ENCODE data around the gene NPM1. TPM values are rescaled to one million over a fixed set of nuclear protein-coding genes. Genes with fewer than 3 reads are reported as not detected.
A peak's percentile ranks its signal among the peaks of the same experiment; 100 is the strongest.

NPM1 gene
- total RNA-seq, 1 experiment from 2014 or later = 3,122 TPM

- peak overlapping the region in 1 of 3 experiments; percentile 53; a peak in 1 of 7 replicates for H3K27ac Mint-ChIP-seq
- H3K23me2 ChIP-seq (ENCODE audit: insufficient read length, low read depth, low read length, poor library complexity, severe bottlenecking) = no peaks in the 10 kb centered on the region
- H4K91ac ChIP-seq (ENCODE audit: insufficient read length, low read depth, low read length) = no peak overlapping the region
- H3K79me1 ChIP-seq (ENCODE audit: insufficient read depth, low read depth, low read length, poor library complexity, severe bottlenecking) = no peaks in the 10 kb centered on the region
- no peaks in the 10 kb centered on the region; a peak in 1 of 5 replicates for H3K9me3 Mint-ChIP-seq
- no peak overlapping the region for H3K23ac ChIP-seq (ENCODE audit: insufficient read length, low read depth, low read length)
- H2BK12ac ChIP-seq (ENCODE audit: insufficient read length, low read depth, low read length) = no peak overlapping the region
- H2BK20ac ChIP-seq (ENCODE audit: low read depth, low read length, poor library complexity, severe bottlenecking) = no peak overlapping the region
- H3K27me3 Mint-ChIP-seq (ENCODE audit: low read depth) = peaks cover 7% of the 10 kb centered on the region
- H4K5ac ChIP-seq (ENCODE audit: insufficient read length, low read depth, low read length) = no peak overlapping the region
- no peak overlapping the region for H3K4ac ChIP-seq (ENCODE audit: low read depth, low read length)
- no peak overlapping the region for H3K27ac ChIP-seq (ENCODE audit: insufficient read length, low read depth, low read length)
- H3K9ac ChIP-seq (ENCODE audit: extremely low read depth, insufficient read length, low read length) = no peak overlapping the region
- no peak overlapping the region for H3K18ac ChIP-seq (ENCODE audit: insufficient read length, low read depth, low read length)
- no peak overlapping the region for H4K8ac ChIP-seq (replicated peaks; ENCODE audit: insufficient read length, low read depth, low read length)
- H3K4me2 ChIP-seq (ENCODE audit: insufficient read depth, insufficient read length, low read length) = no peak overlapping the region
- no peaks in the 10 kb centered on the region for H3K79me2 ChIP-seq (ENCODE audit: insufficient read depth, low read length)
- H3K4me3 Mint-ChIP-seq = no peak overlapping the region
- H3K4me1 Mint-ChIP-seq = peaks cover 11 to 24% of the 10 kb centered on the region in 2 experiments
- no peaks in the 10 kb centered on the region for H3K9me3 ChIP-seq (ENCODE audit: control insufficient read depth, low read depth, low read length)
- H2BK120ac ChIP-seq (ENCODE audit: low read depth, low read length, poor library complexity, severe bottlenecking) = no peak overlapping the region
- TF ChIP-seq CTCF (conservative IDR thresholded peaks at IDR 0.05) = no peak
- H3K36me3 Mint-ChIP-seq (ENCODE audit: insufficient read depth in 1 of 3, low read depth in 3 of 3) = no peaks in the 10 kb centered on the region; a peak in 1 of 7 replicates
- H3K14ac ChIP-seq (ENCODE audit: insufficient read depth, low read length) = no peak overlapping the region
- H3T11ph ChIP-seq (ENCODE audit: low read length) = no peak overlapping the region
- H2AFZ ChIP-seq (ENCODE audit: low read length) = no peak overlapping the region
- no peaks in the 10 kb centered on the region for H4K20me1 ChIP-seq (ENCODE audit: control insufficient read depth, insufficient read depth, insufficient read length)
- no CpG with 5 or more reads among the region's 9 CpGs for WGBS (ENCODE audit: extremely low coverage, insufficient read length, low lambda C conversion rate)
- DNase-seq = peak; percentile 17
- H3K27me3 ChIP-seq (ENCODE audit: insufficient read depth, low read length) = no peaks in the 10 kb centered on the region
- no peak overlapping the region for H2AK5ac ChIP-seq (ENCODE audit: insufficient read length, low read length)
- H2BK5ac ChIP-seq (ENCODE audit: insufficient read length, low read length) = no peak overlapping the region
- H3K4me1 ChIP-seq (ENCODE audit: insufficient read depth, low read length) = no peaks in the 10 kb centered on the region
- no peak overlapping the region for H2BK15ac ChIP-seq (ENCODE audit: low read depth, low read length)
- no peak overlapping the region for H3K56ac ChIP-seq (ENCODE audit: insufficient read length, low read depth, low read length)
These were observed 40.6 kb downstream of the NPM1 start for GRCh38 chr5:171428168-171428696.
